SU-DHL-6 (cell line): ENCODE results near the gene MED12L.
"Not testable (repeated sequence)": the region's sequence is repeated elsewhere in the genome, so short reads cannot be mapped to it uniquely, and the experiment has no call there.

ENCODE experiments used
- H2AFZ ChIP-seq: fragments of 200-600 bp; sonication (generic); 2 replicates; pipeline ENCODE4 v1.6.1; 2014; ENCODE audit warnings: low read depth, mild to moderate bottlenecking, moderate library complexity, mixed read lengths, antibody characterized with exemption, low read length; ENCODE audit not compliant: severe bottlenecking
- H3F3A ChIP-seq: fragments of 200-600 bp; shearing (Covaris generic); 2 replicates; pipeline ENCODE4 v1.6.0; 2016; ENCODE audit warnings: antibody characterized with exemption, mild to moderate bottlenecking; ENCODE audit not compliant: insufficient read depth
- H3K27ac ChIP-seq: fragments of 200-600 bp; sonication (generic); 2 replicates; pipeline ENCODE4 v1.5.1; 2016; ENCODE audit warnings: low read depth, mild to moderate bottlenecking, low read length, moderate library complexity, mixed read lengths
- H3K27me3 ChIP-seq: fragments of 200-600 bp; sonication (generic), shearing (Covaris generic); 2 replicates; pipeline ENCODE4 v1.6.0; 2014; ENCODE audit warnings: mild to moderate bottlenecking, low read length
- H3K36me3 ChIP-seq: fragments of 200-600 bp; sonication (generic); 2 replicates; pipeline ENCODE4 v1.6.1; 2014; ENCODE audit warnings: mild to moderate bottlenecking, low read length, mixed read lengths
- H3K4me2 ChIP-seq: fragments of 300-600, 200-600 bp; shearing (Covaris generic), sonication (generic); 2 replicates; pipeline ENCODE4 v1.6.0; 2014; ENCODE audit warnings: low read length, low read depth, mild to moderate bottlenecking; ENCODE audit not compliant: poor library complexity, severe bottlenecking
- H3K4me3 ChIP-seq: fragments of 200-600 bp; sonication (generic); 2 replicates; pipeline ENCODE4 v1.5.1; 2014; ENCODE audit warnings: antibody characterized with exemption, low read length, mild to moderate bottlenecking, mixed read lengths; ENCODE audit not compliant: insufficient read depth, poor library complexity, severe bottlenecking
- H3K79me2 ChIP-seq: fragments of 200-600 bp; sonication (generic); 2 replicates; pipeline ENCODE4 v1.6.1; 2014; ENCODE audit warnings: mild to moderate bottlenecking, low read length, moderate library complexity; ENCODE audit not compliant: insufficient read depth
- H3K9ac ChIP-seq: fragments of 200-600 bp; sonication (generic); 2 replicates; pipeline ENCODE4 v1.7.0; 2014; ENCODE audit warnings: mild to moderate bottlenecking, low read length
- H3K9me2 ChIP-seq: fragments of 200-600 bp; sonication (generic); replicated peaks from 2 replicates; pipeline ENCODE4 v1.6.1; 2014; ENCODE audit warnings: low read length; ENCODE audit not compliant: insufficient read depth
- H3K9me3 ChIP-seq: fragments of 200-600 bp; sonication (generic); 2 replicates; pipeline ENCODE4 v1.6.1; 2014; ENCODE audit warnings: low read length, mixed read lengths; ENCODE audit not compliant: insufficient read depth
- H4K20me1 ChIP-seq: fragments of 200-600 bp; sonication (generic); 2 replicates; pipeline ENCODE4 v1.6.1; 2014; ENCODE audit warnings: low read depth, mild to moderate bottlenecking, antibody characterized with exemption, low read length, moderate library complexity, mixed read lengths
- EZH2phosphoT487 ChIP-seq: fragments of 200-600 bp; sonication (generic), shearing (Covaris generic); conservative IDR thresholded peaks from 2 replicates; pipeline ENCODE4 v1.6.1; 2018; ENCODE audit warnings: mild to moderate bottlenecking, antibody characterized with exemption, low read length, moderate library complexity, mixed read lengths
- TF ChIP-seq, protein P1 (sequence below): fragments of 200-600 bp; sonication (generic); IDR thresholded peaks from one replicate; pipeline ENCODE4 v1.5.1; 2017; ENCODE audit warnings: antibody characterized with exemption, mild to moderate bottlenecking, low read length, moderate library complexity; ENCODE audit not compliant: insufficient read depth, poor library complexity, severe bottlenecking

Gene MED12L

DNA sequence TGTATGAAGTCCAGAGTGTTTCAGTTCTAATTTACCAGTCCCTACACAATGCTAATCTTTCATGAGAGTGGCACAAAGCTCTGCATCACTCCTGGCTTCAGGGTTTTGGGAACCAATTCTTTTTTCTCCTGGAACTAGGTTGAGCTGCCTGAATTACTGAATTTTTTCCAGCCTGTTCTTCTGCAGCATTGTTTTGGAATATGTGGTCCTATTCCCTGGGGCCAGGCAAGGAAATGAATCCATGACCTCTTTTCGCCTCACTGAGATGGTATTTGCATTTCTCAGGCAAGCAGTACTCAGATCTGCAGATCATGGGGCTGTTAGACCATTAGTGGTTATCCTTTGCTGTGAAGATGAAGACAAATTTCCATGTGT lies 143.2 kb downstream of the MED12L start:
- Histone ChIP-seq H3K4me2 (no peak overlapping the region), H3K36me3 (no peaks in the 10 kb centered on the region), H4K20me1 (no peaks in the 10 kb centered on the region), H3K9me2 (no peaks in the 10 kb centered on the region), H3K9me3 (no peaks in the 10 kb centered on the region), H2AFZ (no peak overlapping the region), H3K27ac (no peak overlapping the region), H3K9ac (no peak overlapping the region), H3K79me2 (no peaks in the 10 kb centered on the region), H3F3A (no peaks in the 10 kb centered on the region), H3K27me3 (no peaks in the 10 kb centered on the region), H3K4me3 (no peak overlapping the region)
- no peak for TF ChIP-seq EZH2phosphoT487
- TF ChIP-seq, protein P1, sequence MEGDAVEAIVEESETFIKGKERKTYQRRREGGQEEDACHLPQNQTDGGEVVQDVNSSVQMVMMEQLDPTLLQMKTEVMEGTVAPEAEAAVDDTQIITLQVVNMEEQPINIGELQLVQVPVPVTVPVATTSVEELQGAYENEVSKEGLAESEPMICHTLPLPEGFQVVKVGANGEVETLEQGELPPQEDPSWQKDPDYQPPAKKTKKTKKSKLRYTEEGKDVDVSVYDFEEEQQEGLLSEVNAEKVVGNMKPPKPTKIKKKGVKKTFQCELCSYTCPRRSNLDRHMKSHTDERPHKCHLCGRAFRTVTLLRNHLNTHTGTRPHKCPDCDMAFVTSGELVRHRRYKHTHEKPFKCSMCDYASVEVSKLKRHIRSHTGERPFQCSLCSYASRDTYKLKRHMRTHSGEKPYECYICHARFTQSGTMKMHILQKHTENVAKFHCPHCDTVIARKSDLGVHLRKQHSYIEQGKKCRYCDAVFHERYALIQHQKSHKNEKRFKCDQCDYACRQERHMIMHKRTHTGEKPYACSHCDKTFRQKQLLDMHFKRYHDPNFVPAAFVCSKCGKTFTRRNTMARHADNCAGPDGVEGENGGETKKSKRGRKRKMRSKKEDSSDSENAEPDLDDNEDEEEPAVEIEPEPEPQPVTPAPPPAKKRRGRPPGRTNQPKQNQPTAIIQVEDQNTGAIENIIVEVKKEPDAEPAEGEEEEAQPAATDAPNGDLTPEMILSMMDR, result no peak

DNA sequence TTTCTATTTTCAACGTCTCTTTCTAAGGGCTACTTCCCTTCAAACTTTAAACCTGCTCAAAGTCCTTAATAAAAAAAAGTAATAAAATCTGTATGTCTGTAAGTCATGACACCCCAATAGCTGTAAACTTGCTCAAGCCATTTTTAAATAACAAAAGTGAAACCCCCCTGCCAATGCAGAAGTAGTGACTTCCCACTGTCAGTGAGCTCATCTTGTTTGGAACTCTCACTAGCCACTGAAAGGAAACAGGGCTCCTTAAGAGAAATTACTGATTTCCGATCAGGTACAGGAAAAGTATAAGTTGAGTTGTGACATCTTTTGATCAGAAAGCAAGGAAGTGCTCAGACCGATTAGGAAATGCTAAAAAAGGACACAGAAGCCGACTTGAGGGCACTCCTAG lies 145.2 kb downstream of the MED12L start:
- Histone ChIP-seq H3K79me2 (no peaks in the 10 kb centered on the region), H3K9me3 (no peaks in the 10 kb centered on the region), H4K20me1 (no peaks in the 10 kb centered on the region), H3K27me3 (no peaks in the 10 kb centered on the region), H3K4me3 (no peak overlapping the region), H3F3A (no peaks in the 10 kb centered on the region), H3K4me2 (no peak overlapping the region), H3K27ac (no peak overlapping the region), H3K9ac (no peak overlapping the region), H2AFZ (no peak overlapping the region), H3K36me3 (no peaks in the 10 kb centered on the region), H3K9me2 (no peaks in the 10 kb centered on the region)
- no peak for TF ChIP-seq EZH2phosphoT487
- TF ChIP-seq, protein P1, result no peak

DNA sequence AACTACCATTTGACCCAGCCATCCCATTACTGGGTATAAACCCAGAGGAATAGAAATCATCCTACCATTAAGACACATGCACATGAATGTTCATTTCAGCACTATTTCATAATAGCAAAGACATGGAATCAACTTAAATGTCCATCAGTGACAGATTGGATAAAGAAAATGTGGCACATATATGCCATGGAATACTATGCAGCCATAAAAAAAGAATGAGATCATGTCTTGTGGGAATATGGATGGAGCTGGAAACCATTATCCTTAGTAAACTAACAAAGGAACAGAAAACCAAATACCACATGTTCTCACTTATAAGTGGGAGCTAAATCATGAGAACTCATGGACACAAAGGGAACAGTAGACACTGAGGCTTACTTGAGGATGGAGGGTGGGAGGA lies 146.9 kb downstream of the MED12L start:
- H2AFZ ChIP-seq, result not testable (repeated sequence)

DNA sequence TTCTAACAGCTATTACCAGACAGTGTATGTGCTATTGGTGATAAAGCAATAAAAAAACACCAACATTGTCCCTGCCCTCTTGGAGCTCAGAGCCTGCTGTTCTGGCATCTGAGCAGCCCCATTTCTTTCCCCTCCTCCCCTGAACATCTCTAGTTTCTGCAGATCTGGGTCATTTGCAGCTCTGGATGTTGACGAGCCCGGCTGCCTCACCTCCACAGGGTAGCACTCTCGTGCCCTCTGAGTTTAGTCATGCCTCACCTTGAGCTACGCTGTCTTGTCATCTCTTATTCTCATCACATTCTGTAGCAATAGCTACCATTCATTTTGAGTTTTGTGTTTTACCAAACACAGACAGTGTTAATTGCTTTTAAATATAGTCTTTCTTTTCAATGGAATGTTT lies 147.5 kb downstream of the MED12L start:
- no peak for TF ChIP-seq EZH2phosphoT487
- TF ChIP-seq, protein P1, result no peak
- Histone ChIP-seq H3K27ac (no peak overlapping the region), H3K9me2 (no peaks in the 10 kb centered on the region), H3K4me3 (no peak overlapping the region), H3K27me3 (no peaks in the 10 kb centered on the region), H3K4me2 (no peak overlapping the region), H3K36me3 (no peaks in the 10 kb centered on the region), H3F3A (no peaks in the 10 kb centered on the region), H4K20me1 (no peaks in the 10 kb centered on the region), H3K9ac (no peak overlapping the region), H3K9me3 (no peaks in the 10 kb centered on the region), H2AFZ (no peak overlapping the region), H3K79me2 (no peaks in the 10 kb centered on the region)

More for the DNA sequence above, 146.9 kb downstream of the MED12L start:
- not testable (repeated sequence) for H3K4me2 ChIP-seq, H3K9ac ChIP-seq, H3K79me2 ChIP-seq, H4K20me1 ChIP-seq, H3K27me3 ChIP-seq, H3F3A ChIP-seq, H3K4me3 ChIP-seq, H3K9me2 ChIP-seq, H3K27ac ChIP-seq, H3K36me3 ChIP-seq, H3K9me3 ChIP-seq
